ENCODE data around the gene SEMA6C. TPM values are rescaled to one million over a fixed set of nuclear protein-coding genes. Genes with fewer than 3 reads are reported as not detected.
A peak's percentile ranks its signal among the peaks of the same experiment; 100 is the strongest.

Gene SEMA6C
- total and polyA plus RNA-seq, 2 of the 13 experiments (the other 11 are each of a cell fraction or from before 2014, with no cell fraction given) = 1.4 to 2.9 TPM

GRCh38 chr1:151147132-151147503 lies 687 bp upstream of the SEMA6C start (continued):
- TF ChIP-seq NFAT5 (CRISPR knock-in tag; IDR thresholded peaks at IDR 0.05) (no peak), CERS6 (CRISPR knock-in tag; IDR thresholded peaks at IDR 0.05) (no peak), ZNF567 (CRISPR knock-in tag; IDR thresholded peaks at IDR 0.05; ENCODE audit: borderline replicate concordance) (no peak), ZNF616 (CRISPR knock-in tag; IDR thresholded peaks at IDR 0.05; ENCODE audit: low read depth) (no peak), MED1 (CRISPR knock-in tag; IDR thresholded peaks at IDR 0.05) (0 out of 2 replicates have a peak, but pooled peaks have one; percentile 0), KLF16 (CRISPR knock-in tag; IDR thresholded peaks at IDR 0.05) (peak in 1 of 2 experiments; percentile 43; a peak in 1 of 4 replicates), CTCF (CRISPR knock-in tag; IDR thresholded peaks at IDR 0.05) (no peak), SAFB2 (CRISPR knock-in tag; IDR thresholded peaks at IDR 0.05; ENCODE audit: borderline replicate concordance, low read depth) (no peak), IRF9 (CRISPR knock-in tag; IDR thresholded peaks at IDR 0.05; ENCODE audit: borderline replicate concordance) (no peak), ZNF782 (CRISPR knock-in tag; IDR thresholded peaks at IDR 0.05; ENCODE audit: borderline replicate concordance) (0 out of 2 replicates have a peak, but pooled peaks have one; percentile 29), ATM (IDR thresholded peaks at IDR 0.05; ENCODE audit: borderline replicate concordance) (no peak), HMGXB3 (CRISPR knock-in tag; IDR thresholded peaks at IDR 0.05; ENCODE audit: borderline replicate concordance) (no peak), ZNF572 (CRISPR knock-in tag; IDR thresholded peaks at IDR 0.05) (0 out of 2 replicates have a peak, but pooled peaks have one; percentile 13), HDAC6 (IDR thresholded peaks at IDR 0.05; ENCODE audit: low read depth, low read length) (no peak), AGO2 (optimal IDR thresholded peaks at IDR 0.05; ENCODE audit: low read depth, low read length) (no peak), MTA1 (CRISPR knock-in tag; IDR thresholded peaks at IDR 0.05; ENCODE audit: borderline replicate concordance) (0 out of 2 replicates have a peak, but pooled peaks have one; percentile 10)
